ENCODE results near the gene JARID2.

GRCh38 chr6:15553736-15554294, 307.9 kb downstream of the JARID2 start:
- TF ChIP-seq CTCF (IDR thresholded peaks at IDR 0.05) (no peak), POLR2A (IDR thresholded peaks at IDR 0.05) (no peak)
